GM12878 (cell line): ENCODE data around the gene FTO. TPM values are rescaled to one million over a fixed set of nuclear protein-coding genes. Genes with fewer than 3 reads are reported as not detected.
A peak's percentile ranks its signal among the peaks of the same experiment; 100 is the strongest.

Source experiments
- ATAC-seq: fragments of 200-7000 bp; cut with Tn5 transposase; 3 replicates; pipeline ENCODE4 v1.9.1; 2020; ENCODE audit warnings: mild to moderate bottlenecking, moderate library complexity
- BruUV-seq: library from RNA; stranded (reverse); fragments of 400-500 nt; replicated peaks from 2 replicates; lab custom pipeline; 2021; lab: Mats Ljungman, UMichigan
- CTCF ChIA-PET: fragments of 300-600 bp; sonication (Branson Sonifier 250); formaldehyde crosslinking; extraction: SDS; loops from one replicate; lab custom pipeline; 2021; ENCODE audit warnings: inconsistent platforms; lab: Yijun Ruan, JAX
- POLR2A ChIA-PET: fragments of 350-600 bp; formaldehyde crosslinking; extraction: SDS; loops from one replicate; lab custom pipeline; 2021; ENCODE audit warnings: inconsistent platforms; lab: Charles Lee
- RAD21 ChIA-PET: fragments of 300-600 bp; sonication (Branson Sonifier 250); formaldehyde crosslinking; loops from one replicate; lab custom pipeline; 2023; ENCODE audit warnings: antibody characterized with exemption; ENCODE audit not compliant: unreplicated experiment; lab: Charles Lee
- SMC1A ChIA-PET: fragments of 300-600 bp; sonication (Branson Sonifier 250); formaldehyde crosslinking; loops from one replicate; lab custom pipeline; 2023; ENCODE audit not compliant: unreplicated experiment, uncharacterized antibody; lab: Charles Lee
- DNase-seq: peaks from one replicate; pipeline ENCODE4 v3.0.0-alpha.2; 2011; ENCODE audit warnings: low read depth, low spot score
- FAIRE-seq: peaks from 3 replicates; lab custom pipeline; 2011; peaks lifted over from hg19 to GRCh38; lab: Jason Lieb, UNC
- H2AFZ ChIP-seq: 2 replicates; pipeline ENCODE4 v1.6.0; 2011; ENCODE audit warnings: low read depth, low read length, control low read depth; ENCODE audit not compliant: control insufficient read depth
- H3K27ac ChIP-seq: 2 replicates; pipeline ENCODE4 v1.5.1; 2011; ENCODE audit warnings: control low read depth; ENCODE audit not compliant: control insufficient read depth, insufficient read depth
- H3K27me3 ChIP-seq, 2 experiments: replicated peaks in 1 of 2; 2 replicates each; pipeline versions ENCODE4 v1.6.0 to v1.6.1; 2011; ENCODE audit warnings: low read length in 1 of 2; ENCODE audit not compliant: control insufficient read depth in 2 of 2, insufficient read depth in 2 of 2
- H3K36me3 ChIP-seq, 2 experiments: 2 replicates each; pipeline ENCODE4 v1.5.1; 2011; ENCODE audit warnings: low read length in 1 of 2; ENCODE audit not compliant: control insufficient read depth in 2 of 2, insufficient read depth in 2 of 2
- H3K4me1 ChIP-seq: 2 replicates; pipeline ENCODE4 v1.6.1; 2011; ENCODE audit warnings: mild to moderate bottlenecking, low read length, moderate library complexity, mixed read lengths; ENCODE audit not compliant: control insufficient read depth, insufficient read depth
- H3K4me2 ChIP-seq: 2 replicates; pipeline ENCODE4 v1.6.0; 2011; ENCODE audit warnings: control low read depth; ENCODE audit not compliant: control insufficient read depth, insufficient read depth
- H3K4me3 ChIP-seq: fragments of 200-600 bp; sonication (generic); 2 replicates; pipeline ENCODE4 v1.5.1; 2016
- H3K79me2 ChIP-seq: 2 replicates; pipeline ENCODE4 v1.6.0; 2011; ENCODE audit warnings: low read length; ENCODE audit not compliant: control insufficient read depth, insufficient read depth
- H3K9ac ChIP-seq: 2 replicates; pipeline ENCODE4 v1.8.0; 2011; ENCODE audit warnings: low read length, control low read depth, mixed read lengths; ENCODE audit not compliant: control insufficient read depth, insufficient read depth
- H3K9me3 ChIP-seq: replicated peaks from 3 replicates; pipeline ENCODE4 v1.5.1; 2011; ENCODE audit warnings: mild to moderate bottlenecking, low read length; ENCODE audit not compliant: control insufficient read depth, insufficient read depth
- H4K20me1 ChIP-seq: 2 replicates; pipeline ENCODE4 v1.6.0; 2011; ENCODE audit not compliant: control insufficient read depth, insufficient read depth
- EZH2 ChIP-seq: IDR thresholded peaks from 2 replicates; pipeline ENCODE4 v1.6.1; 2012; ENCODE audit warnings: low read depth, mild to moderate bottlenecking, control low read depth, inconsistent platforms, low read length, borderline replicate concordance; ENCODE audit not compliant: control insufficient read depth
- GATAD2B ChIP-seq: fragments of 450-650 bp; conservative IDR thresholded peaks from 2 replicates; pipeline ENCODE4 v1.6.1; 2017; ENCODE audit warnings: low read depth, mild to moderate bottlenecking, moderate library complexity
- SMARCA5 ChIP-seq: fragments of 450-650 bp; IDR thresholded peaks from 2 replicates; pipeline ENCODE4 v1.6.1; 2017; ENCODE audit warnings: mild to moderate bottlenecking
- SPI1 ChIP-seq: IDR thresholded peaks from 2 replicates; pipeline ENCODE4 v1.6.1; 2011; ENCODE audit warnings: low read depth, mild to moderate bottlenecking, low read length, moderate library complexity, borderline replicate concordance; ENCODE audit not compliant: insufficient read depth
- STAT3 ChIP-seq: IDR thresholded peaks from 2 replicates; pipeline ENCODE4 v1.6.1; 2011; ENCODE audit warnings: low read depth, low read length, improper control_type of control experiment
- USF1 ChIP-seq: IDR thresholded peaks from 2 replicates; pipeline ENCODE4 v1.6.1; 2011; ENCODE audit warnings: borderline replicate concordance, low read depth, mild to moderate bottlenecking, moderate library complexity, mixed read lengths, low read length; ENCODE audit not compliant: insufficient read depth; ENCODE audit errors: extremely low read length
- ZBTB4 ChIP-seq: fragments of 450-650 bp; formaldehyde crosslinking; IDR thresholded peaks from 2 replicates; pipeline ENCODE4 v1.4.0; 2022; ENCODE audit warnings: mild to moderate bottlenecking, moderate library complexity
- ZNF24 ChIP-seq: fragments of 450-650 bp; IDR thresholded peaks from 2 replicates; pipeline ENCODE4 v1.6.1; 2017; ENCODE audit warnings: antibody characterized with exemption, mild to moderate bottlenecking
- ZNF687 ChIP-seq: fragments of 450-650 bp; IDR thresholded peaks from 2 replicates; pipeline ENCODE4 v1.6.1; 2017; ENCODE audit warnings: mild to moderate bottlenecking, moderate library complexity
- WGBS: methylation state at CpG from one replicate; pipeline ENCODE4 v1.1.6; 2016; ENCODE audit warnings: low lambda C conversion rate; ENCODE audit not compliant: insufficient replicate concordance, insufficient coverage; ENCODE audit errors: missing lambda C conversion rate; 5-methylcytosine and 5-hydroxymethylcytosine counted together
- in situ Hi-C: fragments of 300-500 bp; cut with MboI; formaldehyde crosslinking; loops from 9 replicates; pipeline ENCODE4 v1.14.3; 2018; ENCODE audit warnings: mixed read lengths
- intact Hi-C: fragments of 100-400 bp; cut with micrococcal nuclease; formaldehyde crosslinking; loops from one replicate; pipeline ENCODE4 v1.14.2; 2022; ENCODE audit not compliant: unreplicated experiment
- polyA plus RNA-seq, 11 experiments: library from polyadenylated mRNA; depleted of rRNA in 4 of 11; unstranded in 6 of 11; stranded (reverse) in 5 of 11; fragments of >200 nt; fragmentation: Nextera tagmentation in 4 of 11; fragmentation: Illumina TruSeq in 1 of 11; extraction: Ambion mirVana in 4 of 11; extraction: Trizol in 1 of 11; gene quantifications; 1 replicate in 1 of 11; 2 replicates in 10 of 11; pipeline versions ENCODE4 v1.2.1 to v1.2.3, GENCODE V29; 2011 to 2016; ENCODE audit warnings: inconsistent platforms in 2 of 11, missing spikeins in 2 of 11, low read depth in 1 of 11
- total RNA-seq, 4 experiments: library from RNA; depleted of rRNA in 3 of 4; stranded (reverse); fragments of >200 nt in 3 of 4; fragmentation: Illumina TruSeq in 1 of 4; extraction: Trizol in 1 of 4; gene quantifications; 2 replicates each; pipeline versions ENCODE4 v1.2.1 to v1.2.3, GENCODE V29; 2013 to 2021

FTO gene
- total and polyA plus RNA-seq, 10 of the 15 experiments (the other 5 are each of a cell fraction or from before 2014, with no cell fraction given), result 20.1 to 55.0 (median 47.0) TPM

- no peak for TF ChIP-seq ZNF687
- TF ChIP-seq, all 136 proteins: peak for 0
Measured at GRCh38 chr16:53948734-53949430, 244.9 kb downstream of the FTO start (continued).

GRCh38 chr16:53949715-53950410 lies 245.9 kb downstream of the FTO start:
- FAIRE-seq, result no peak
- H3K9me3 ChIP-seq, result no peaks in the 10 kb centered on the region
- in situ Hi-C loops (no loop called here), intact Hi-C loops (loop anchor here (5.0 kb wide), 2 partner anchors 327 to 1307 kb away; no protein-coding TSS in a partner anchor)
- H3K9ac ChIP-seq, result no peak overlapping the region
- H4K20me1 ChIP-seq, result no peaks in the 10 kb centered on the region
- RAD21 ChIA-PET, result interaction anchor here (0.8 to 1.2 kb wide), 3 partner anchors 173 to 1510 kb away, joined by 3 to 4 read pairs (median 3); no protein-coding TSS in a partner anchor
- no TSS peak for BruUV-seq
- DNase-seq, result no peak
- H3K4me2 ChIP-seq, result peak overlapping the region; percentile 21; the same call in 1 of the 2 replicates
- peak; percentile 78 for ATAC-seq
- no peaks in the 10 kb centered on the region for H3K27me3 ChIP-seq
- WGBS, result 17% methylated on average over 6 of the region's 6 CpGs
- peaks cover 12% of the 10 kb centered on the region for H3K4me1 ChIP-seq
- peak overlapping the region; percentile 46; the same call in 1 of the 2 replicates for H3K27ac ChIP-seq
- CTCF ChIA-PET, result interaction anchor here (0.6 to 2.0 kb wide), 5 partner anchors 11 to 1624 kb away, joined by 3 to 7 read pairs (median 4); no protein-coding TSS in a partner anchor
- POLR2A ChIA-PET, result no interaction called here
- no peak overlapping the region; the same call in 1 of the 2 replicates for H2AFZ ChIP-seq
- H3K36me3 ChIP-seq, result no peaks in the 10 kb centered on the region
- SMC1A ChIA-PET, result interaction anchor here (0.6 to 1.5 kb wide), 6 partner anchors 9 to 1308 kb away, joined by 3 to 5 read pairs (median 3); no protein-coding TSS in a partner anchor
- 0 out of 2 replicates have a peak overlapping the region, but pooled peaks have one; percentile 16 for H3K4me3 ChIP-seq
- H3K79me2 ChIP-seq, result no peaks in the 10 kb centered on the region
- TF ChIP-seq USF1, result no peak
- no peak for TF ChIP-seq GATAD2B
- no peak for TF ChIP-seq STAT3
- peak; percentile 37; the same call in 1 of the 2 replicates for TF ChIP-seq ZNF24
- TF ChIP-seq SPI1, result no peak
- TF ChIP-seq ZBTB4 (CRISPR knock-in tag), result no peak
- no peak for TF ChIP-seq EZH2
- TF ChIP-seq SMARCA5, result no peak
